IMR-90 (cell line): Measurements from ENCODE around the gene METRNL. TPM values are rescaled to one million over a fixed set of nuclear protein-coding genes. Genes with fewer than 3 reads are reported as not detected.

ENCODE experiments used
- ATAC-seq: fragments of 200-7000 bp; cut with Tn5 transposase; 2 replicates; pipeline ENCODE4 v1.9.1; 2020; ENCODE audit warnings: low read depth, mild to moderate bottlenecking, moderate library complexity
- BruUV-seq: library from RNA; stranded (reverse); fragments of 400-500 nt; replicated peaks from 2 replicates; lab custom pipeline; 2021; lab: Mats Ljungman, UMichigan
- CTCF ChIA-PET: fragments of 300-600 bp; formaldehyde crosslinking; extraction: SDS; loops from one replicate; lab custom pipeline; 2021; ENCODE audit warnings: antibody characterized with exemption; lab: Yijun Ruan, JAX
- POLR2A ChIA-PET: fragments of 300-600 bp; sonication (Branson Sonifier 250); formaldehyde crosslinking; loops from one replicate; lab custom pipeline; 2022; ENCODE audit warnings: antibody characterized with exemption; ENCODE audit not compliant: unreplicated experiment; lab: Charles Lee
- DNase-seq: peaks from one replicate; pipeline ENCODE4 v3.0.0; 2013
- H2AFZ ChIP-seq: replicated peaks from 2 replicates; pipeline ENCODE3; 2013; ENCODE audit warnings: low read length, mild to moderate bottlenecking; ENCODE audit not compliant: poor library complexity
- H2AK5ac ChIP-seq: 2 replicates; pipeline ENCODE4 v1.6.1; 2013; ENCODE audit warnings: low read depth, low read length, inconsistent platforms
- H2AK9ac ChIP-seq: replicated peaks from 2 replicates; pipeline ENCODE3; 2013; ENCODE audit warnings: mild to moderate bottlenecking, low read depth, low read length, moderate library complexity; ENCODE audit not compliant: poor library complexity
- H2BK120ac ChIP-seq: 2 replicates; pipeline ENCODE4 v1.6.1; 2013; ENCODE audit warnings: low read depth, low read length, inconsistent platforms
- H2BK15ac ChIP-seq: 3 replicates; pipeline ENCODE4 v1.6.1; 2013; ENCODE audit warnings: low read depth, low read length, inconsistent platforms
- H2BK20ac ChIP-seq: 2 replicates; pipeline ENCODE4 v1.6.1; 2013; ENCODE audit warnings: low read depth, mild to moderate bottlenecking, inconsistent platforms, low read length, moderate library complexity
- H2BK5ac ChIP-seq: 2 replicates; pipeline ENCODE4 v1.6.1; 2013; ENCODE audit warnings: mild to moderate bottlenecking, low read depth, low read length, inconsistent platforms; ENCODE audit not compliant: poor library complexity, severe bottlenecking
- H3K14ac ChIP-seq: replicated peaks from 2 replicates; pipeline ENCODE4 v1.6.1; 2013; ENCODE audit warnings: low read depth, low read length, inconsistent platforms
- H3K18ac ChIP-seq: 2 replicates; pipeline ENCODE4 v1.6.1; 2013; ENCODE audit warnings: low read depth, low read length, control low read depth
- H3K23ac ChIP-seq: 2 replicates; pipeline ENCODE4 v1.6.1; 2013; ENCODE audit warnings: low read depth, low read length, inconsistent platforms
- H3K27ac ChIP-seq: 2 replicates; pipeline ENCODE4 v1.5.1; 2013; ENCODE audit warnings: mild to moderate bottlenecking, control low read depth, low read length; ENCODE audit not compliant: insufficient read depth
- H3K27me3 ChIP-seq: 2 replicates; pipeline ENCODE4 v1.6.1; 2013; ENCODE audit warnings: low read length; ENCODE audit not compliant: control insufficient read depth, insufficient read depth
- H3K36me3 ChIP-seq: 2 replicates; pipeline ENCODE4 v1.6.1; 2013; ENCODE audit warnings: low read length, mixed read lengths; ENCODE audit not compliant: control insufficient read depth, insufficient read depth
- H3K4ac ChIP-seq: 2 replicates; pipeline ENCODE4 v1.6.1; 2013; ENCODE audit warnings: low read depth, low read length, inconsistent platforms
- H3K4me1 ChIP-seq: 2 replicates; pipeline ENCODE4 v1.6.1; 2013; ENCODE audit warnings: low read length, mixed read lengths; ENCODE audit not compliant: control insufficient read depth, insufficient read depth
- H3K4me2 ChIP-seq: 2 replicates; pipeline ENCODE4 v1.6.1; 2013; ENCODE audit warnings: low read depth, mild to moderate bottlenecking, control low read depth, low read length, moderate library complexity
- H3K4me3 ChIP-seq: 2 replicates; pipeline ENCODE4 v1.5.1; 2013; ENCODE audit warnings: low read depth, mild to moderate bottlenecking, control low read depth, low read length, moderate library complexity; ENCODE audit not compliant: insufficient read depth
- H3K56ac ChIP-seq: 2 replicates; pipeline ENCODE4 v1.6.1; 2013; ENCODE audit warnings: low read length, inconsistent platforms; ENCODE audit not compliant: insufficient read depth; ENCODE audit errors: extremely low read depth
- H3K79me1 ChIP-seq, 2 experiments: 2 replicates each; pipeline ENCODE4 v1.6.1; 2013; ENCODE audit warnings: low read length in 2 of 2, inconsistent platforms in 1 of 2, low read depth in 1 of 2
- H3K9ac ChIP-seq: 2 replicates; pipeline ENCODE4 v1.6.1; 2013; ENCODE audit warnings: low read depth, low read length, control low read depth
- H3K9me1 ChIP-seq: 2 replicates; pipeline ENCODE4 v1.6.1; 2013; ENCODE audit warnings: low read length, inconsistent platforms; ENCODE audit not compliant: insufficient read depth
- H3K9me3 ChIP-seq: 2 replicates; pipeline ENCODE4 v1.6.1; 2013; ENCODE audit warnings: low read length; ENCODE audit not compliant: control insufficient read depth, insufficient read depth
- H4K20me1 ChIP-seq: 2 replicates; pipeline ENCODE4 v1.6.1; 2013; ENCODE audit warnings: low read length, inconsistent platforms; ENCODE audit not compliant: insufficient read depth
- H4K5ac ChIP-seq: 2 replicates; pipeline ENCODE4 v1.6.1; 2013; ENCODE audit warnings: mild to moderate bottlenecking, low read depth, low read length, control low read depth
- H4K8ac ChIP-seq, 2 experiments: 2 replicates each; pipeline ENCODE4 v1.6.1; 2013; ENCODE audit warnings: low read depth in 2 of 2, low read length in 2 of 2, control low read depth in 1 of 2, inconsistent platforms in 1 of 2
- H4K91ac ChIP-seq: 2 replicates; pipeline ENCODE4 v1.6.1; 2013; ENCODE audit warnings: low read depth, low read length, inconsistent platforms; ENCODE audit not compliant: insufficient read depth
- CEBPB ChIP-seq: IDR thresholded peaks from 2 replicates; pipeline ENCODE4 v1.6.1; 2012; ENCODE audit warnings: low read depth, low read length, improper control_type of control experiment
- CHD1 ChIP-seq: IDR thresholded peaks from 2 replicates; pipeline ENCODE4 v1.6.1; 2012; ENCODE audit warnings: low read depth, low read length, improper control_type of control experiment
- CTCF ChIP-seq: conservative IDR thresholded peaks from 2 replicates; pipeline ENCODE4 v1.5.1; 2012; ENCODE audit warnings: mild to moderate bottlenecking, low read depth, low read length, improper control_type of control experiment
- ELK1 ChIP-seq: fragments of 150-350 bp; IDR thresholded peaks from 2 replicates; pipeline ENCODE4 v1.6.1; 2016; ENCODE audit warnings: low read depth, mild to moderate bottlenecking, low read length, moderate library complexity, borderline replicate concordance
- MXI1 ChIP-seq: IDR thresholded peaks from 2 replicates; pipeline ENCODE4 v1.6.1; 2012; ENCODE audit warnings: low read depth, mild to moderate bottlenecking, low read length, moderate library complexity, borderline replicate concordance
- RCOR1 ChIP-seq: IDR thresholded peaks from 2 replicates; pipeline ENCODE4 v1.6.1; 2012; ENCODE audit warnings: mild to moderate bottlenecking, low read length, improper control_type of control experiment; ENCODE audit not compliant: insufficient replicate concordance
- USF2 ChIP-seq: fragments of 150-350 bp; IDR thresholded peaks from 2 replicates; pipeline ENCODE4 v1.6.1; 2017; ENCODE audit warnings: mild to moderate bottlenecking, antibody characterized with exemption, low read length, low read depth
- WGBS, 2 experiments: methylation state at CpG; one replicate each; pipeline versions ENCODE4 v1.1.5 to v1.1.7; 2013; ENCODE audit warnings: missing lambda C conversion rate in 2 of 2; ENCODE audit not compliant: insufficient read length in 1 of 2; ENCODE audit errors: extremely low coverage in 2 of 2; 5-methylcytosine and 5-hydroxymethylcytosine counted together
- dilution Hi-C: fragments of 300-500 bp; cut with HindIII; formaldehyde crosslinking; loops from one replicate; pipeline ENCODE4 v1.14.3; 2018; ENCODE audit warnings: low sequenced_read_pairs; ENCODE audit not compliant: unreplicated experiment
- in situ Hi-C: fragments of 300-500 bp; cut with MboI; formaldehyde crosslinking; loops from 3 replicates; pipeline ENCODE4 v1.14.3; 2019; ENCODE audit warnings: low sequenced_read_pairs, inconsistent platforms, mixed read lengths
- intact Hi-C: fragments of 100-400 bp; cut with micrococcal nuclease; formaldehyde crosslinking; loops from 2 replicates; pipeline ENCODE4 v1.10.0; 2022
- polyA plus RNA-seq, 3 experiments: library from polyadenylated mRNA; depleted of rRNA; stranded (reverse); fragments of >200 nt; gene quantifications; 2 replicates each; pipeline ENCODE4 v1.2.3, GENCODE V29; 2012; ENCODE audit warnings: low replicate concordance in 1 of 3
- total RNA-seq: library from RNA; depleted of rRNA; stranded (reverse); fragments of >200 nt; gene quantifications from 2 replicates; pipeline ENCODE4 v1.2.3, GENCODE V29; 2012

The METRNL gene
- total and polyA plus RNA-seq, 2 of the 4 experiments (the other 2 are of a cell fraction), result 17.9 to 48.2 TPM

GRCh38 chr17:83068641-83069570 is 10.5 kb upstream of the METRNL start:
- no peak overlapping the region for H2AK5ac ChIP-seq
- no peaks in the 10 kb centered on the region for H3K79me1 ChIP-seq
- BruUV-seq, result no TSS peak
- no peaks in the 10 kb centered on the region for H4K20me1 ChIP-seq
- H3K4me3 ChIP-seq, result no peak overlapping the region
- no peak overlapping the region for H3K14ac ChIP-seq
- no peaks in the 10 kb centered on the region for H3K9me3 ChIP-seq
- H2BK5ac ChIP-seq, result no peak overlapping the region
- no peak overlapping the region for H2AK9ac ChIP-seq
- no peak overlapping the region for H4K8ac ChIP-seq
- POLR2A ChIA-PET, result no interaction called here
- no peak for DNase-seq
- no peak overlapping the region for H2BK20ac ChIP-seq
- H3K36me3 ChIP-seq, result no peaks in the 10 kb centered on the region
- TF ChIP-seq ELK1, result no peak
- no peak for TF ChIP-seq CHD1
- no peak for TF ChIP-seq CEBPB
- TF ChIP-seq USF2, result no peak
- TF ChIP-seq CTCF, result no peak
- TF ChIP-seq MXI1, result no peak
- no peak for TF ChIP-seq RCOR1
- H2AFZ ChIP-seq, result no peak overlapping the region
- peaks cover 6% of the 10 kb centered on the region; the same call in 1 of the 2 replicates for H3K9me1 ChIP-seq
- H3K56ac ChIP-seq, result no peak overlapping the region
- intact Hi-C loops, result no loop called here
- H2BK15ac ChIP-seq, result no peak overlapping the region
- H4K91ac ChIP-seq, result no peak overlapping the region
- in situ Hi-C loops, result no loop called here
- dilution Hi-C loops, result no loop called here
- no peaks in the 10 kb centered on the region for H3K4me1 ChIP-seq
- no peak overlapping the region for H3K23ac ChIP-seq
- 77% methylated on average over 13 of the region's 58 CpGs; no CpG with 5 or more reads in 1 of the 2 experiments for WGBS, 2 experiments
- no peak for ATAC-seq
- H3K27me3 ChIP-seq, result no peaks in the 10 kb centered on the region; the same call in 1 of the 2 replicates
- no peak overlapping the region for H3K18ac ChIP-seq
- no peak overlapping the region for H3K4ac ChIP-seq
- H3K27ac ChIP-seq, result no peak overlapping the region
- no peak overlapping the region for H3K4me2 ChIP-seq
- no peak overlapping the region for H2BK120ac ChIP-seq
- no peak overlapping the region for H4K5ac ChIP-seq
- H3K9ac ChIP-seq, result no peak overlapping the region
- CTCF ChIA-PET, result no interaction called here
